SK-N-SH treated with all-trans-retinoic acid at 6 μM for 48 hours (cell line): Measurements from ENCODE around the gene PABPN1L.

Experiments used
- ATAC-seq: fragments of 200-7000 bp; cut with Tn5 transposase; 3 replicates; pipeline ENCODE4 v1.9.1; 2020; ENCODE audit warnings: mild to moderate bottlenecking, moderate library complexity
- ARNTL ChIP-seq: fragments of 450-650 bp; formaldehyde crosslinking; IDR thresholded peaks from 2 replicates; pipeline ENCODE4 v1.5.0; 2020; ENCODE audit warnings: low read depth, mild to moderate bottlenecking, moderate library complexity, borderline replicate concordance
- BACH2 ChIP-seq: fragments of 250-450 bp; sonication (Bioruptor Pico); IDR thresholded peaks from 2 replicates; pipeline ENCODE4 v1.9.0; 2021; ENCODE audit warnings: mild to moderate bottlenecking, borderline replicate concordance
- CREB5 ChIP-seq: fragments of 250-450 bp; sonication (Bioruptor Pico); IDR thresholded peaks from 2 replicates; pipeline ENCODE4 v1.5.1; 2020; ENCODE audit warnings: low read depth, mild to moderate bottlenecking, moderate library complexity
- CSRNP3 ChIP-seq: fragments of 250-450 bp; sonication (Bioruptor Pico); IDR thresholded peaks from 2 replicates; pipeline ENCODE4 v1.5.1; 2021; ENCODE audit warnings: mild to moderate bottlenecking, moderate library complexity
- ESRRG ChIP-seq: fragments of 250-450 bp; sonication (Bioruptor Pico); IDR thresholded peaks from 2 replicates; pipeline ENCODE4 v1.6.1; 2021; ENCODE audit warnings: mild to moderate bottlenecking
- GLIS3 ChIP-seq: fragments of 250-450 bp; sonication (Bioruptor Pico); IDR thresholded peaks from 2 replicates; pipeline ENCODE4 v1.5.0; 2020; ENCODE audit warnings: mild to moderate bottlenecking, moderate library complexity
- ISL1 ChIP-seq: fragments of 250-450 bp; sonication (Bioruptor Pico); IDR thresholded peaks from 2 replicates; pipeline ENCODE4 v2.1.2; 2022; ENCODE audit warnings: mild to moderate bottlenecking, moderate library complexity
- OSR1 ChIP-seq: fragments of 250-450 bp; sonication (Bioruptor Pico); IDR thresholded peaks from 2 replicates; pipeline ENCODE4 v1.8.0; 2022; ENCODE audit warnings: moderate library complexity, mild to moderate bottlenecking, inconsistent platforms
- PATZ1 ChIP-seq: fragments of 250-450 bp; sonication (Bioruptor Pico); IDR thresholded peaks from 2 replicates; pipeline ENCODE4 v1.8.0; 2020; ENCODE audit warnings: mild to moderate bottlenecking, moderate library complexity, borderline replicate concordance
- POU6F1 ChIP-seq: fragments of 250-450 bp; sonication (Bioruptor Pico); IDR thresholded peaks from 2 replicates; pipeline ENCODE4 v1.8.0; 2021; ENCODE audit warnings: low read depth, mild to moderate bottlenecking, moderate library complexity, borderline replicate concordance
- PPARA ChIP-seq: fragments of 250-450 bp; sonication (Bioruptor Pico); IDR thresholded peaks from 2 replicates; pipeline ENCODE4 v1.5.0; 2020; ENCODE audit warnings: mild to moderate bottlenecking, borderline replicate concordance
- RARB ChIP-seq: fragments of 250-450 bp; sonication (Bioruptor Pico); IDR thresholded peaks from 2 replicates; pipeline ENCODE4 v1.8.0; 2021; ENCODE audit warnings: mild to moderate bottlenecking, moderate library complexity
- TCF4 ChIP-seq: fragments of 250-450 bp; sonication (Bioruptor Pico); IDR thresholded peaks from 2 replicates; pipeline ENCODE4 v1.8.0; 2021; ENCODE audit warnings: mild to moderate bottlenecking, moderate library complexity, borderline replicate concordance
- TOX ChIP-seq: fragments of 250-450 bp; sonication (Bioruptor Pico); IDR thresholded peaks from 2 replicates; pipeline ENCODE4 v1.8.0; 2021; ENCODE audit warnings: mild to moderate bottlenecking, moderate library complexity, borderline replicate concordance
- TSHZ2 ChIP-seq: fragments of 250-450 bp; sonication (Bioruptor Pico); IDR thresholded peaks from 2 replicates; pipeline ENCODE4 v1.5.0; 2020; ENCODE audit warnings: mild to moderate bottlenecking, moderate library complexity
- ZFP3 ChIP-seq: fragments of 250-450 bp; sonication (Bioruptor Pico); IDR thresholded peaks from 2 replicates; pipeline ENCODE4 v1.5.0; 2020; ENCODE audit warnings: mild to moderate bottlenecking, moderate library complexity
- ZFP30 ChIP-seq: fragments of 450-650 bp; formaldehyde crosslinking; IDR thresholded peaks from 2 replicates; pipeline ENCODE4 v1.5.0; 2022; ENCODE audit warnings: mild to moderate bottlenecking, moderate library complexity
- ZNF565 ChIP-seq: fragments of 450-650 bp; formaldehyde crosslinking; conservative IDR thresholded peaks from 2 replicates; pipeline ENCODE4 v1.5.0; 2020; ENCODE audit warnings: low read depth, mild to moderate bottlenecking, moderate library complexity
- ZNF70 ChIP-seq: fragments of 450-650 bp; formaldehyde crosslinking; IDR thresholded peaks from 2 replicates; pipeline ENCODE4 v1.5.0; 2020; ENCODE audit warnings: mild to moderate bottlenecking, moderate library complexity
- ZNF8 ChIP-seq: fragments of 450-650 bp; formaldehyde crosslinking; IDR thresholded peaks from 2 replicates; pipeline ENCODE4 v1.5.0; 2020; ENCODE audit warnings: mild to moderate bottlenecking, moderate library complexity

Gene PABPN1L

GRCh38 chr16:88886420-88886844, 20.0 kb upstream of the PABPN1L start:
- no peak for ATAC-seq
- no peak for TF ChIP-seq OSR1 (CRISPR knock-in tag)
- TF ChIP-seq BACH2 = no peak
- TF ChIP-seq ARNTL (CRISPR knock-in tag) = no peak
- TF ChIP-seq ZFP3 (CRISPR knock-in tag) = no peak
- TF ChIP-seq GLIS3 (CRISPR knock-in tag) = no peak
- TF ChIP-seq CSRNP3 = no peak
- no peak for TF ChIP-seq PPARA
- TF ChIP-seq TOX (CRISPR knock-in tag) = no peak
- no peak for TF ChIP-seq ZNF70 (CRISPR knock-in tag)
- no peak for TF ChIP-seq RARB
- TF ChIP-seq TCF4 (CRISPR knock-in tag) = no peak

- no peak for TF ChIP-seq TCF4 (CRISPR knock-in tag)
- TF ChIP-seq TSHZ2 (CRISPR knock-in tag) = no peak
- no peak for TF ChIP-seq ZFP30 (CRISPR knock-in tag)
- no peak for TF ChIP-seq PATZ1 (CRISPR knock-in tag)
- no peak for TF ChIP-seq ZNF8 (CRISPR knock-in tag)
- TF ChIP-seq CSRNP3 = no peak
- TF ChIP-seq RARB = no peak
- no peak for TF ChIP-seq ZNF565 (CRISPR knock-in tag)
- TF ChIP-seq CREB5 (CRISPR knock-in tag) = no peak
- no peak for TF ChIP-seq ESRRG (CRISPR knock-in tag)
- no peak for TF ChIP-seq BACH2
- TF ChIP-seq ZNF70 (CRISPR knock-in tag) = no peak
- TF ChIP-seq ISL1 (CRISPR knock-in tag) = no peak
- no peak for TF ChIP-seq POU6F1 (CRISPR knock-in tag)
- TF ChIP-seq PPARA = no peak
- no peak for ATAC-seq
These were observed 19.3 kb upstream of the PABPN1L start for GRCh38 chr16:88885693-88886280.
